Head of caudate nucleus (tissue), 42 donors: ENCODE measurements around the gene GNRH2.
A peak's percentile ranks its signal among the peaks of the same experiment; 100 is the strongest.

Experiments
- DNase-seq, 42 donors: peaks; one replicate each; pipeline versions ENCODE4 v3.0.0 to v3.0.0-alpha.2; 2020 to 2021; ENCODE audit warnings: mixed read lengths in 7 of 42
- intact Hi-C: fragments of 100-400 bp; cut with DNase I; formaldehyde crosslinking; loops from one replicate; pipeline ENCODE4 v1.15.0; 2022

Gene GNRH2

DNA sequence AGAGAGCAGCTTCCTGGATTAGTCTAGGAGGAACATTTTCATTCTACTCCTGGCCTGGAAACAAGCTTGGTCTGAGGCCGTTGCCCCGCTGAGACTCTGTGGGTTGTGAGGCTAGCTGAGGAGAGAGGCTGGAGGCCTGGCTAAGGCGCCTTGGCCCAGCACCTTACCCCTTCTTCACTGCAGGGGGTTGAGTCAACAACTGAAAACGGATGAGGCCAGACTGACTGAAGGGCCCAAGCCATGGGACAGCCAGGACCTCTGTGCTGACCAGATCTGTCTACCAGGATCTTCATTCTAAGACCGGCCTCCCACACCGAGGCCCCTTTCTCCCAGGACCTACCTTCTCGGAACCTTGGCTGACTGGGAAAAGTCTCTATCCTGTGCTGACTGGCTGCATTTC lies 44.6 kb downstream of the GNRH2 start:
- intact Hi-C loops, result no loop called here
- no peak for DNase-seq

- intact Hi-C loops, result no loop called here
- DNase-seq, result no peak
These were observed 47.1 kb downstream of the GNRH2 start for GRCh38 chr20:3090565-3090964.

GRCh38 chr20:3092611-3093379 lies 49.4 kb downstream of the GNRH2 start:
- peak in 1 of 42 donors; percentile 41 for DNase-seq
- intact Hi-C loops, result no loop called here

GRCh38 chr20:3093861-3094361 lies 50.5 kb downstream of the GNRH2 start:
- no peak for DNase-seq
- intact Hi-C loops, result no loop called here

GRCh38 chr20:3094848-3095629 lies 51.6 kb downstream of the GNRH2 start:
- intact Hi-C loops, result no loop called here
- DNase-seq, result no peak
